ENCODE data around the gene PTGR2.

- TF ChIP-seq POLR2A (IDR thresholded peaks at IDR 0.05; ENCODE audit: low read depth) = no peak
- TF ChIP-seq, protein P1, sequence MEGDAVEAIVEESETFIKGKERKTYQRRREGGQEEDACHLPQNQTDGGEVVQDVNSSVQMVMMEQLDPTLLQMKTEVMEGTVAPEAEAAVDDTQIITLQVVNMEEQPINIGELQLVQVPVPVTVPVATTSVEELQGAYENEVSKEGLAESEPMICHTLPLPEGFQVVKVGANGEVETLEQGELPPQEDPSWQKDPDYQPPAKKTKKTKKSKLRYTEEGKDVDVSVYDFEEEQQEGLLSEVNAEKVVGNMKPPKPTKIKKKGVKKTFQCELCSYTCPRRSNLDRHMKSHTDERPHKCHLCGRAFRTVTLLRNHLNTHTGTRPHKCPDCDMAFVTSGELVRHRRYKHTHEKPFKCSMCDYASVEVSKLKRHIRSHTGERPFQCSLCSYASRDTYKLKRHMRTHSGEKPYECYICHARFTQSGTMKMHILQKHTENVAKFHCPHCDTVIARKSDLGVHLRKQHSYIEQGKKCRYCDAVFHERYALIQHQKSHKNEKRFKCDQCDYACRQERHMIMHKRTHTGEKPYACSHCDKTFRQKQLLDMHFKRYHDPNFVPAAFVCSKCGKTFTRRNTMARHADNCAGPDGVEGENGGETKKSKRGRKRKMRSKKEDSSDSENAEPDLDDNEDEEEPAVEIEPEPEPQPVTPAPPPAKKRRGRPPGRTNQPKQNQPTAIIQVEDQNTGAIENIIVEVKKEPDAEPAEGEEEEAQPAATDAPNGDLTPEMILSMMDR (IDR thresholded peaks at IDR 0.05) = no peak
These were observed 31.0 kb upstream of the PTGR2 start for GRCh38 chr14:73820631-73821030.
